HG02884 (cell line): ENCODE data around the gene IKBKE.
A peak's percentile ranks its signal among the peaks of the same experiment; 100 is the strongest.

Source experiments
- ATAC-seq: cut with Tn5 transposase; IDR thresholded peaks from one replicate; pipeline ENCODE4 v1.9.1; 2021; ENCODE audit warnings: mild to moderate bottlenecking, moderate library complexity; ENCODE audit not compliant: unreplicated experiment

The IKBKE gene

DNA sequence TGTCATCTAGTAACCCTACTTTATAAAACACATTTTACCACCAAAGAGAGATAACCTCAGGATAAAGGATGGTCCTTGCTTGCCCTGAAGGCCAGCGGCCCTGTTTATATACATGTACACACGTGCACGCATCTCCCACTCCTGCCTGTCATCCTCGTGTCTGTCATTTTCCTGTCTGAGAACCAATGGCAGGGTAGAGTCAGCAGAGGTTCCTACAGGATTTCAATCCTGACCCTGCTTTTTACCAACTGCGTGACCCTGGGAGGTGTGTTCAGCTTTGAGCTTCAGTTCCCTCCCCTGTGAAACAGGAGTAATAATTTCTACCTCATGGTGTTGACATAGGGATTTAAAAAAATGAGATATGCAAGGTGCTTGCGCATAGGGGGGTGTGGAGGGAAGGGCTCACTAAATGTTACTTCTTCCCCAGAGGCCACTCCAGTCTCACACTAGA is 24.8 kb downstream of the IKBKE start:
- ATAC-seq, result no peak

DNA sequence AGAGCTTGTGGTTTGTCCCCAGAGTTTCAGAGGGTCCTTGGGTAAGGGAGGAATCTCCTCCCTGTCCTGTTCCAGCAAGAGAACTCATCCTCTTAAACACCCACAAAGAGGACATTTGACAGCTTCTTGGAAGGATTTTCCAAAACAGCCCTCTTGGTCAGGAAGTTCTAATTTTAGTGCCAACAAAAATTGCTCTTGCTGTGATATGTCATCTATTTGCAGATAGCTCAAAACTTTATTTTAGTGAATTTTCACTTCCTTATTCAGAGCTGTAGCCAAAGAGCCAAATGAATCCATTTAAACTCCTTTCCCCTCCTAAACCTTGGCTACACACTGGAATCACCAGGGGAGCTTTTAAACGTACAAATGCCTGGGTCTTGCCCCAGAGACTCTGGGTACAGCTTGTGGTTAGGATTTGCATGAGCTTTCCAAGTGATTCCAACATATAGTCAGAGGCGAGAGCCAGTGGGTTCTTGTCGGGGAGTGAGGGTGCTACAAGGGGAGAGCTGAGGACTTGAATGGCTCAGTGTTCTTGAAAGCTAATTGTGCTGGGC is 25.3 kb downstream of the IKBKE start:
- ATAC-seq, result peak; percentile 15

DNA sequence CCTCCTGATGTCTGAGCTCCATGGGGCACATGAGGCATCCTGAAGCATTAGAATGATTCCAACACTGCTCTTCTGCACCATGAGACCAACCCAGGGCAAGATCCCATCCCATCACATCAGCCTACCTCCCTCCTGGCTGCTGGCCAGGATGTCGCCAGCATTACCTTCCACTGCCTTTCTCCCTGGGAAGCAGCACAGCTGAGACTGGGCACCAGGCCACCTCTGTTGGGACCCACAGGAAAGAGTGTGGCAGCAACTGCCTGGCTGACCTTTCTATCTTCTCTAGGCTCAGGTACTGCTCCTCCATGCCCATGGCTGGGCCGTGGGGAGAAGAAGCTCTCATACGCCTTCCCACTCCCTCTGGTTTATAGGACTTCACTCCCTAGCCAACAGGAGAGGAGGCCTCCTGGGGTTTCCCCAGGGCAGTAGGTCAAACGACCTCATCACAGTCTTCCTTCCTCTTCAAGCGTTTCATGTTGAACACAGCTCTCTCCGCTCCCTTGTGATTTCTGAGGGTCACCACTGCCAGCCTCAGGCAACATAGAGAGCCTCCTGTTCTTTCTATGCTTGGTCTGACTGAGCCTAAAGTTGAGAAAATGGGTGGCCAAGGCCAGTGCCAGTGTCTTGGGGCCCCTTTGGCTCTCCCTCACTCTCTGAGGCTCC is 26.0 kb downstream of the IKBKE start:
- ATAC-seq, result peak; percentile 46

DNA sequence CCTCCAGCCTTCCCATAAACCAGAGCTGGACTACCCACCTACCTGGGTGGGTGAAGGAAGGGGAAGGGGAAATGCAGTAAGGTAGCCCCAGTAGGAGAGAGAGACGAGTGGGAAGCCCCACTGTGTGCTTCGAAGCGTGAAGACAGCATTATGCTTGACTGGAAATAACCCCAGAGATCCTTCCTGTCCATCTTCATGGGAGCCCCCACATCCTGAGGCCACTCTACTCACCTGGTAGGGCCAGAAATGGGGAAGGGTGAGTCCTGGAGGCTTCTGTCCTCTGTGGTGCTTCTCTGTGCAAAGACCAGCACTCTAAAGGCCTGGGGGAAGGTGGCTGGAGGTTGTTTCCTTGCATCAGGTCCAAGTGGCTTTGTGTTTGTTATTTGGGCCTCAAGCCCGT is 27.1 kb downstream of the IKBKE start:
- no peak for ATAC-seq

DNA sequence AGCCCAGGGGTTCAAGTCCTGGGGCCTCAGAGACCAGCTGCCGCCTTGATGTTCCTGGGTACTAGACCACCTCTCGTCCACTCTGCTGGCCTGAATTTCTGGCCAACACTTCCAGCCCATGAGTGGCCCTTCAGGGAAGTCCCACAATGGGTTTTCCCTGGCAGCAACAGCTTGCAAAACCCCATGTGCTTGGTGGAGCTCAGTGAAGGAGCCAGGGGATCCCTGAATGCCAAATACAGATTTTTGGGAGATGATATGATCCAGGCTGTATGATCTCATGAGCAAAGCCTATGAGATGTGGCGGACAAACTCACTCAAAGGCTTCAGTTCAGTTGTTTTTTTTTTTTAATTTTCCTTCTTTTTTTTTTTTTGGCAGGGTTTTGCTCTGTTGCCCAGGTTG is 27.5 kb downstream of the IKBKE start:
- ATAC-seq, result no peak

DNA sequence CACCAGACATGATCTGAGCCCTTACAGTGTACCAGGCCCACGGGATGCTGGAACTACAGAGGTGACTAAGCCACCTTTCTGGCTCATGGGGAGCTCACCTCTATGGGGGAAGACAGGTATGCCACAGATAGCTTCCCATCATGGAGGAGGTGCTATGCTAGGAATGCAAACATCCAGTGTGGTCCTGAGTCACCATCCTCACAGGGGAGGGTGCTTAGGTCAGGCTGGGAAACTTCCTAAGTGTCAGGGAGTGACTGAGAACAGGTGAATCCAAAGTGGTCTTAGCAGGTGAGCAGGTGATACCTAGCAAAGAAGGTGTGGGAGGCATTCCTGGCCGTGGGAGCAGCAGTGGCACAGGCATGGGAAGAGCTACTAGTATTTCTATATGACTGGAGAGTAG is 28.4 kb downstream of the IKBKE start:
- ATAC-seq, result no peak

DNA sequence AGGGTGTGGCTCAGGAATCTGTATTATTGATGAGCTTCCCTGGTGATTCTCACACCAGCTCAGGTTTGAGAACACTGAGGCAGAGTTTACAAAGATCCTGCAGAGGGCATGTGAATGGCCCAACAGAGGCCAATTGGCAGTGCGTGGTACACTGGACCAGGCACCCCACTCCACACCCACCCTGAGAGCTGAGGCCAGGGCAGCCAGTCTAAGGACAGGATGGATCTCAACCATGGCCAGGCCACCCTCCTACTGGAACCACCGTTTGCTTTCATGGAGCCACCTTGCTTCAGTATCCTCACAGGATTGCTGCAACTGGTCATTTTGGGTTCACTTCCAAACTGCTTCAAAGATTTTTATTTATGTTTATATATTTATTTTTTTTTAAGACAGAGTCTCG is 29.8 kb downstream of the IKBKE start:
- no peak for ATAC-seq

DNA sequence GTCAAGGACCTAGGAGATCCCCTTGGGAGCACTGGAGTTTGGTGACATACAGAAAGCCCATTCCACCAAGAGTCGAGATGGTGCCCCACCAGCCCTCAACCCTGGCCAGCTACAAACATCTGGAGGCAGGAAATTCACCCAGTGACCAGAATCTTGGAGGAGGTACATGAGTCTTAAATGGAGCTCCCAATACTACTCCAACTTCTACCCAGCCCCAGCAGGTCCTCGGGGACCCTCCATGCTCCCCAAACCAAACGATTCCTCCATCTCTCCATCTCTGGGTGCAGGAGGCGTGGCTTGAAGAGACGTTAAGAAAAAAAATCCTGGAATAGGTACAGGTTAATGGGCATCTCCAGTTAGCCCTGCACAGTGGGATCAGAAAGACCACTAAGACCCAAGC is 31.6 kb downstream of the IKBKE start:
- no peak for ATAC-seq

DNA sequence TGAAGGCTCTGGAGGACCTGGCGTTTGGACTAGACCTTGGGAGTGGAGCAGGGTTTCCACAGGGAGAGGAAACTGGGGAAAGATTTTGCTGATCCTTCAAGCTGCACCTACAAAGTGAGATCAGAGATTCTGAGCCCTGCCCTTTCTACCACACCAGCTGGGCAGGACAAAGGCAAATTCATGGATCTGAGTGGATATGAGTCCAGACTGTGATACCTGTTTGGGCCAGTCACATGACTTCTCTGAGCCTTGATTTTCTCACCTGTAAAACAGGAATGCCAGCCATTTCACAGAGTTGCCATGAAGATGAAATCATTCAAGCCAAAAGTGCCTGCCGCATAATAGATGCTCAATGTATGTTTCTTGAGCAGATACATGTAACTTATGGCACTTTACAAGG is 32.1 kb downstream of the IKBKE start:
- ATAC-seq, result no peak

DNA sequence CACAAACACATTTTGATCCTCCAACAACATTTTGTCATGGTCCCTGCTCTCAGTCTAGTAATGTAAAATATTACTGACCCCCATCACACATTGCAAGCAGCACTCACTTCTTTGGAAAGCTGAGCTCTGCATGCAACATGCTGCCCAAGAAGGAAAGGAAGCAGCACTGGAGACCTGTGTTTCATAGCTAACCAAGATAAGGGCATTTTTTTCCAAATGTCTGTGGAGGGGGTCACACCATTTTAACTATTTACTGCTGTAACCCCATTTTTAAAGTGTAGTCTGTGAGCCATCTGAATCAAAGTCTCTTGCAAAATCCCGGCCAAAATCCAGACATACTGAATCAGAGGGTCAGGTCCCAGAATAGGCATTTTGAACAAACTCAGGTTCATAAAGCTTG is 32.5 kb downstream of the IKBKE start:
- no peak for ATAC-seq

DNA sequence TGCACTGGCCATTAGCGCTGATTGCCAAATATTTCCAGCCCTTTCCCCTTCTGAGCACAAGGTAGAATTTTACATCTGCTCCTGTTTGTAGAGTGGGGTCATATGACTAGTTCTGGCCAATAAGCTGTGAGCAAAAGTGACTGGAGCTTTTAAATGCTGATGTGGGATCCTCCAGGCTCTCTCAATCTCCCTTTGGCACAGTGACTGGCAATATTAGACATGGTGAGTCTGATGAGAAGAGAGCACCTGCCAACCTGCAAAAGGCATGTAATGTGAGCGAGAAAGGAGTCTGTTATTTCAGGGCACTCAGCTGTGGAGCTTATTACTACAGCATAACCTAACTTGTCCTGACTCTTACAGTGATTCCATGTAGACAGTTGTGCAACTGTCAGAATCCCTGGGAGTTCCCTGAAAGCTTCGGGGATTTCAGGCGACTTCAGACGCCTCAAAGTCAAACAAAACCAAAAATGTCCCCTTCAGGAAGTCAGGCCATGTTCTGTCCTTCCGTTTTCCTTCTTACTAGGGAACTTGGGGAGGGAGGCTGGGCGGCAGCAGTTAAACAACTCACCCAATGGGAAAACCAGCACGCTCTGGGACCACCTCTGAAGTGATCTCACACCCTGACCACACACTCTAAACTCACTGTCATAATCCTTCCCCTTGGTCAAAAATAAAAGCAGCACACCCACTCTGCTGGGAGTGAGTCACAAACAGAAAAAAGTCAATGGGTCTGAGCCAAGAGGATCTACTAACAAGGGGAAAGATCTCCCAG is 33.5 kb downstream of the IKBKE start:
- no peak for ATAC-seq

DNA sequence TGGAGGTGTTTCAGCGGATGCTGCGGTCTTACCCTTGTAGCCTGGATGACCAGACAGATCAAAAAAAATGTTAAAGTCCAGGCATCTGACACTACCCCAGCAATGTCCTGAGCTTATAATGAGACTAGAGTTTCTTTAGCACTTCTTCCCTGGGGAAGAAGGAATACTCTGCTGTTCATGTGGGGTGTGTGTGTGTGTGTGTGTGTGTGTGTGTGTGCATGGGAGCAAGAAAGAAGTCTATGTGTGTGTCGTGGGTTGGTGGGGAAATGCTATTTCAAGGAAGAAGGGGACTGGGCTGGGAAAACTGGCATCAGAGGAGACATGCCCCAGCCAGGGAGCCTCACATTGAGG is 34.1 kb downstream of the IKBKE start:
- ATAC-seq, result no peak

DNA sequence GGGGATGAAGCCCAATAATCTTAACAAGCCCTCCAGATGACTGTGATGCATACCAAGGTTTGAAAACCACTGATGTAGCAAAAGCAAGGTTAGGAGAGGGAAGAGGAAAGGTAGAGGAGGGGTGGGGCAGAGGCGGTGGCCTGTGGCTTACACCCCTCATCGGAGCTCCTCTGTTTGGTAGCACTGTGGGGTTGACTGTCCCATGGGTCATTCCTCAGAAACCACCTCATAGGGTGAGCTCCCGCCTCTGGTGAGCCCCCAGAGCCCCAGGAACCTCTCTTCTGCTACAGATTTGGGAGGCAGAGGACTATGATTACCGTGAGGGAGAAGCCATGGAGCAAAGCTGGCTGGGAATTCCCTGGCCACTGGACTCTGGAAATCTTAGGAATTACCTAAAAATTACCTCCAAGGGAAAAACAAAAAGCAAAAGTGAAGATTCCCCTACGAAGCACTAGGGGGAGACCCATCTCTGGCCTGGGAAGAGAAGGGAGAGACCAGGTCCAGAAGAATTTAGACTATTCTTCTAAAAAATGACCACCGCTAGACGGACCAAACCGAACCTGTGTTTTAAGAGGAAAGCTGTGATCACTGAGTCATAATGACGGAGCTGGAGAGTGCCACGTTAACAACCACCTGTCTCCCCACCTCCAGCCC is 35.6 kb downstream of the IKBKE start:
- no peak for ATAC-seq

DNA sequence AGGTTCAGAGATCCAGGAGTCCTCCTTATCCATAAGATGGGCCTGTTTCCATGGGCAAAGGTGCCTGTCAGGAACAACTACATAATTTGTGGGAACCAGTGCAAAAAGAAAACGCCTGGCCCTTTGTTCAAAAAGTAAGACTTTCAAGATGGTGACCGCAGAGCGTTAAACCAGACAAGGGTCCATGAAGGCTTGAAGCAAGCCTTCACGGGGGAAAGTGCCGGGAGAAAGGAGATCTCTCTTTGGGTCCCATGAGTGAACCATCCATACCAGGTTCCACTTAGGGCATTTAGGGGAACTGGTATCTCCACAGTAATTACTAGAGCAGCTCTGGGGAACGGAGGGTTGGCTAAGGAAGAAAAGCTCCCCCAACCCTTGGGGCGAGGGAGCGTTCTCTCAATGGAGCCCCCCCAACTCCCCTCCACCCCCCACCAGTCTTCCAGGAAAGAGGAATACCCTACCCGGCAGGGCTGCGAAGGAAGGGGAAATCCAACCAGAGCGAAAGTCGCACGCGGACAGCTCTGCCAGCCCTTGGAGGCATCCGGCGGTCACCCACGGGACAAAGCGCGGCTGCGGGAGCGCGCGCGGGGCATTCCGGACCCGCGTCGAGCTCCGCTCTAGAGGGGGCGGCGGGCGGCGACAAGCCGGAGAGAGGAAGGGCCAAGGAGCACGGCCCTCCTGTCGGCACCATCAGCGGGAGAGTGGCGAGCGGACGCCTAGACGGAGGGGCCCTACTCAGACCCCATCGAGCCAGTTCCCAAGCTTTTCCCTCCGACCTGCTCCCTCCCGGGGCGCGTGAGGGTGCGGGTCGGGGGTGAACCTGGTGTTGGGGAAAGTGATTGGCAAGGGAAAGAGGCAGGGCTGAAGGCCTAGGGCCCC is 36.4 kb downstream of the IKBKE start:
- ATAC-seq, result peak; percentile 11

DNA sequence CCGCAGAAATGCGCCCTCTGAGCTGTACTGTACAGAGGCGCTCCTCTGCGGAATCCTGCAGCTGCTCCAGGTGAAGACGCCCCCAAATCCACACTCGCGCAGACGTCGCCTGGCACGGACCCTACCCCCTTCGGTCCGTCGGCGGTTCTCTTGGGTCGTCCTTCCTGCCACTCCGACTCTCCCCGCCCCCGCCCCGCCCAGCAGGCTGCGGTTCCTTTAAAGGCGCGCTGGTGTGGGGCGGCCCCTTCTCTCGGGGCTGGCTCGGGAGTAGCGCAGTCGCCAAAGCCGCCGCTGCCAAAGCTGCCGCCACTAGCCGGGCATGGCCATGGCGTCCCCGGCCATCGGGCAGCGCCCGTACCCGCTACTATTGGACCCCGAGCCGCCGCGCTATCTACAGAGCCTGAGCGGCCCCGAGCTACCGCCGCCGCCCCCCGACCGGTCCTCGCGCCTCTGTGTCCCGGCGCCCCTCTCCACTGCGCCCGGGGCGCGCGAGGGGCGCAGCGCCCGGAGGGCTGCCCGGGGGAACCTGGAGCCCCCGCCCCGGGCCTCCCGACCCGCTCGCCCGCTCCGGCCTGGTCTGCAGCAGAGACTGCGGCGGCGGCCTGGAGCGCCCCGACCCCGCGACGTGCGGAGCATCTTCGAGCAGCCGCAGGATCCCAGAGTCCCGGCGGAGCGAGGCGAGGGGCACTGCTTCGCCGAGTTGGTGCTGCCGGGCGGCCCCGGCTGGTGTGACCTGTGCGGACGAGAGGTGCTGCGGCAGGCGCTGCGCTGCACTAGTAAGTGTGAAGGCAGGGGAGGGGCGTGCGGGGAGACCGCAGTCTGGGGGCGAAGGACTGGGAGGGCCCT is 37.2 kb downstream of the IKBKE start, which contains the start of gene RASSF5:
Gene RASSF5 (plus strand): TSS at position 248 of the 846 bp plus-strand sequence. CDS start 72 bp downstream, at position 320.
- peak; percentile 56 for ATAC-seq

DNA sequence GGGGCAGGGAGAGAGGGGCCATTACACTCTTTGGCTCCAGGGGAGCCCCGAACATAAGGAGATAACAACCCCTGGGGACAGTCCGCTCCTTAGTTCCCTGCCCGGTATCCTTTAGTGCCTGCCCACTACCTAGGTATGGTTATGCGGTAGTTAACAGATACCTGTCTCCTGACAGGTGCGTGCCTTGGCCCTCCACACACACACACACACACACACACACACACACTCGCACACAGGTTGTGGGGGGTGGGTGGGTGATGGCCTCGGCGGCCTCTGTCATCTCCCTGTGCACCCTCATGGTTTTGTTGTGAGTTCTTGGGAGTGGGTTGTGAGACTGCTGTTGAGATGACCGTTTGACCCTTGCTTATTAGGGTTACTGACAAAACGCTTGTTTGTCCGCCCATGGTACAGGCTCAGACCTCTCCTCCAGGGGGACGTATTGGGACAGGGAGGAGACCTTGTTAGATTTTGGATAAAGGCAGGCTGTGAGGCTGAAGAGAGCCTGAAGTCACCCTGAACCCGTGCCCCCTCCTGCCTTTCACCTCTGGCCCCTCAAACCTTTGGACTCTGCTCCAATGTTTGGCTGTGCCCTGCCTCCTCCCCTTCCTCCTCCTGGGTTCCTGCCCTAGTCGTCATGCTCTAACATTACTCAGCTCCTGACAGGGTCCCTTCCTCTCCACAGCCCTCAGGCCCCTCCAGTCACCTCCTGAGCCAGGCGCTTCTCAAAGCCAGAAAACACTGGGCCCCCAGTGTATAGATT is 38.0 kb downstream of the IKBKE start:
- no peak for ATAC-seq

DNA sequence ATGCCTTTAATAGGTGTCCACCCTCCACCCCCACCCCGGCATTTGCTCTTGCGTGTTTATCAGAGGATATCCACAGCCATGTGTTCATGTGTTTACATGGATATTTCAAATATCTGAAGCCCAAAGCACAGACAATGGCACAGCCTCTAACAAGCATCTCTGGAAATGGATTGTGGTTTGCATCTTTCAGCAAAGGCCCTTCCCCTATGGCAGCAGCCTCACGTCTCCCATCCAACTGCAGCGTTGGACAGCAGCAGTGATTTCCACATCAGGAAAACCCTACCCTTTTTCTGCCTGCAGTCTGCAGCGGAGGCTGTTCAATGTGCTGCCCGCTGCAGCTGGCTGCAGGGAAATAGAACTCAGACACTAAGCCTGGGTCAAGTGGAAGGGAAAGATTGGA is 38.7 kb downstream of the IKBKE start:
- ATAC-seq, result no peak

DNA sequence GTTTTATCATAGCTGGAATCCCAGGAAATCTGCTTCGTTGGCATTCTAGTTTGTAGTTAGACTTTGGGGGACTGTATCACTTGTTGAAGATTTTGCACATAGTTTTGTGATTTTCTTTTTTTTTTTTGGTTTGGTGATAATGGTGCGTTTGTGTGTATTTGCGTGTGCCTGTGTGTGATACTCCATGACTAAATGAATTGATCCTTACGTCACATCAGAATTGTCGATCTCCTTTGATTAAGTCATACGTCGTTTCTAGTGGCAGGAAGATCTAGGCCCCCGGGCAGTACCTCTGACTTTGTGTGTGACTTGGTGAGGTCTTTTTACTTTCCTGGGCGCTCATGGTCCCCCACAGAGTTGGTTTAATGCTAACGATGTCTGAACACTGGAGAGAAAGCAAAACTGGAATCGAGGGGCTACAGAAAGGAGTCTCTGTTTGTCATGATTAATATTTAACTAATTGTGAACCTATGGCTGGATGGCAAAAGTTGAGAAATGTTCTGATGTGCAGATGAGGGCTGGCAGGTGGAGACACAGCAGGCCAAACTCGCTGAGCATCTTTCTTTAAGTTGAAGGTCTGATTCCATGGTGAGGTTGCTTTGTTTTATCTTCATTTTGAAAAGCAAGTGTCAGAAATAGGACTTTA is 39.5 kb downstream of the IKBKE start:
- ATAC-seq, result no peak

DNA sequence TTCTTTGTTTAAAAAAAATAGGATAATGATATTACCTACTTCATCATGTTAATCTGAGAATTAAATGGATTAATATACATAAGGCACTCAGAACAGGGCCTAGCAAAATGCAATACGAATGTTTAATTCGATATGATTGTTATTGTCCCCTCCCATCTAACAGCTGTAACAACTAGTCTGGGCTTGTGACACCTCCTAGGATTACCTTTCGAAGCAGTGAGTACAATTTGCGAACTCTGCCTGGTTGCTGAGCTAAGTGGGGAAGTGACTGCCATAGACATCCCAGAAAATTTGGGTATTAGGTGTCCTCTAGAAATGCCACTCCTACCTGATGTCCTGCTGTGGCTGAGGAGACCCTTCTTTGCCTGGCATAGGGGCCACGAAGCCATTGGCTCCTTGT is 40.1 kb downstream of the IKBKE start:
- ATAC-seq, result no peak
